Skeletal muscle satellite cell (primary cell): ENCODE data around the gene REXO1.

ENCODE experiments used
- H3K27me3 ChIP-seq: 2 replicates; pipeline ENCODE4 v1.7.0; 2013; ENCODE audit warnings: low read length; ENCODE audit not compliant: control insufficient read depth, insufficient read depth
- H3K36me3 ChIP-seq: 2 replicates; pipeline ENCODE4 v1.7.0; 2013; ENCODE audit warnings: mild to moderate bottlenecking, control low read depth, low read length; ENCODE audit not compliant: insufficient read depth
- H3K4me1 ChIP-seq: 2 replicates; pipeline ENCODE4 v1.7.0; 2013; ENCODE audit warnings: low read length; ENCODE audit not compliant: control insufficient read depth, insufficient read depth
- H3K4me2 ChIP-seq: 2 replicates; pipeline ENCODE4 v1.7.0; 2013; ENCODE audit warnings: mild to moderate bottlenecking, low read length
- H3K4me3 ChIP-seq: 2 replicates; pipeline ENCODE4 v1.7.0; 2013; ENCODE audit warnings: low read length
- H3K9ac ChIP-seq: 2 replicates; pipeline ENCODE4 v1.7.0; 2013; ENCODE audit warnings: mild to moderate bottlenecking, low read depth, low read length, moderate library complexity
- H3K9me3 ChIP-seq: replicated peaks from 2 replicates; pipeline ENCODE4 v1.7.0; 2013; ENCODE audit warnings: mild to moderate bottlenecking, control low read depth, low read length

REXO1 gene

GRCh38 chr19:1863638-1864479, 15.6 kb upstream of the REXO1 start:
- Histone ChIP-seq H3K4me2 (peak overlapping the region; percentile 93), H3K36me3 (no peaks in the 10 kb centered on the region), H3K9ac (peak overlapping the region; percentile 92), H3K9me3 (no peaks in the 10 kb centered on the region), H3K27me3 (no peaks in the 10 kb centered on the region), H3K4me1 (peaks cover 32% of the 10 kb centered on the region), H3K4me3 (peak overlapping the region; percentile 99)

DNA sequence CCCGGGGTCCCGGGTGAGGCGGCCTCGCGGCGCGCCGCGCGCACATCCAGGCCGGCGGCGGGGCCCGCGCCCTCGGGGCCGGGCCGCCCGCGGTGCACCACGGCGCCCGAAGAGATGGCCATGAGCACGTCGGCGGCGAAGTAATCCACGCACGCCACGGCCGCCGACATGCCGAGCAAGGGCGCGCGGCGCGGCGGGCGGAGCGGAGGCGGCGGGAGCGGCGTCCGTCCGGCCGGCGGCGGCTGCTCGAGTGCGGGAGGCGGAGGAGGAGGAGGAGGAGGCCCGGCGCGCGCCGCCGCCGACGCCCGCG, 15.0 kb upstream of the REXO1 start, which contains the start of gene KLF16:
Gene KLF16 (minus strand): TSS at position 252 of the 310 bp plus-strand sequence. CDS start 82 bp downstream, at position 170.
- Histone ChIP-seq H3K36me3 (no peaks in the 10 kb centered on the region), H3K27me3 (no peaks in the 10 kb centered on the region), H3K4me3 (peak within 1 kb of the TSS; percentile 99), H3K4me2 (peak within 1 kb of the TSS; percentile 94), H3K4me1 (peaks cover 33% of the 10 kb centered on the region), H3K9ac (peak within 1 kb of the TSS; percentile 92), H3K9me3 (no peaks in the 10 kb centered on the region)

DNA sequence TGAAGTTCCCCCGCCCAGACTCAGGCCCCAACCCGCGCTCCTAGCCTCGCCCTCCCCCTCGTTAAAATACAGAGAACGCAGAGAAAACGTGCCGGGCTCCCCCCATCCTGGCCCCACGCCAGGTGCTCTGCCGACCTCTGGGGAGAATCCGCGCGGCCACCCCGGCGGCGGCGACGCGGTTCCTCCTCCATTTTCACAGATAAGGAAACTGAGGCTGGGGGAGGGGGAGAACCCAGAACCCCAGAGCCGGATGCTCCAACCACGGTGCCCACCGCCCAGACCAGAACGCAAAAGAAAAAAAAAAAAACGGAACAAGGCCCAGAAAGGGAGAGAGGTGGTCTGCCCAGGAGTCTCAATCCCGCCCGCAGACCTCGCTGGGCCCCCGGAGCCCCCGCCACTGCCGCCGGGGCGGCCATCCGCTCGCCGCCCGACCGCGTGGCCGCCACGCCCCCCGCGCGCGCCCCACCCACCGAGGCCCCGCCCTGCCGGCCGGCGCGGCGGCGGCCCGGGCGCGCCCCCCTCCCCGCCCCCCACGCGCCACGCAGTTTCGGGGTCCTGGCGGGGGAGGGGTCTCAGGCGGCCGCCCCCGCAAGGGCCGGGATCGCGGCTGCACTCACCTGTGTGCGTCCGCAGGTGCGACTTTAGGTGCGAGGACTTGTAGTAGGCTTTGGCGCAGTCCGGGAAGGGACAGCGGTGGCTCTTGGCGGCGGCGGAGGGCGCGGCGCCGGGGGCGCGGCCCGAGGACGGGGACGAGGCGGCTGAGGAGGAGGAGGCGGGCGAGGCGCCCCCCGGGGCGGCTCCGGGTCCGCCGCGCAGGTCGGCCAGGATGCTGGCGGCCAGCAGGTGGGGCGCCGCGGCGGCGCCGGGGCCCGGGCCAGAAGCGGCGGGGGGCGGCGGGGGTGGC, 14.4 kb upstream of the REXO1 start:
- H3K4me1 ChIP-seq, result peaks cover 39% of the 10 kb centered on the region
- no peaks in the 10 kb centered on the region for H3K27me3 ChIP-seq
- H3K9ac ChIP-seq, result peak overlapping the region; percentile 88
- H3K4me2 ChIP-seq, result peak overlapping the region; percentile 94
- no peaks in the 10 kb centered on the region for H3K9me3 ChIP-seq
- peak overlapping the region; percentile 99 for H3K4me3 ChIP-seq
- no peaks in the 10 kb centered on the region for H3K36me3 ChIP-seq

GRCh38 chr19:1862068-1862423, 13.8 kb upstream of the REXO1 start:
- Histone ChIP-seq H3K4me1 (peaks cover 45% of the 10 kb centered on the region), H3K27me3 (no peaks in the 10 kb centered on the region), H3K4me3 (peak overlapping the region; percentile 99), H3K4me2 (peak overlapping the region; percentile 94), H3K9me3 (no peaks in the 10 kb centered on the region), H3K36me3 (no peaks in the 10 kb centered on the region), H3K9ac (peak overlapping the region; percentile 88)

- Histone ChIP-seq H3K36me3 (no peaks in the 10 kb centered on the region), H3K4me3 (peak overlapping the region; percentile 99), H3K4me2 (peak overlapping the region; percentile 94), H3K27me3 (no peaks in the 10 kb centered on the region), H3K9me3 (no peaks in the 10 kb centered on the region), H3K9ac (peak overlapping the region; percentile 88), H3K4me1 (peaks cover 49% of the 10 kb centered on the region)
Measured at GRCh38 chr19:1861599-1862031, 13.3 kb upstream of the REXO1 start.

DNA sequence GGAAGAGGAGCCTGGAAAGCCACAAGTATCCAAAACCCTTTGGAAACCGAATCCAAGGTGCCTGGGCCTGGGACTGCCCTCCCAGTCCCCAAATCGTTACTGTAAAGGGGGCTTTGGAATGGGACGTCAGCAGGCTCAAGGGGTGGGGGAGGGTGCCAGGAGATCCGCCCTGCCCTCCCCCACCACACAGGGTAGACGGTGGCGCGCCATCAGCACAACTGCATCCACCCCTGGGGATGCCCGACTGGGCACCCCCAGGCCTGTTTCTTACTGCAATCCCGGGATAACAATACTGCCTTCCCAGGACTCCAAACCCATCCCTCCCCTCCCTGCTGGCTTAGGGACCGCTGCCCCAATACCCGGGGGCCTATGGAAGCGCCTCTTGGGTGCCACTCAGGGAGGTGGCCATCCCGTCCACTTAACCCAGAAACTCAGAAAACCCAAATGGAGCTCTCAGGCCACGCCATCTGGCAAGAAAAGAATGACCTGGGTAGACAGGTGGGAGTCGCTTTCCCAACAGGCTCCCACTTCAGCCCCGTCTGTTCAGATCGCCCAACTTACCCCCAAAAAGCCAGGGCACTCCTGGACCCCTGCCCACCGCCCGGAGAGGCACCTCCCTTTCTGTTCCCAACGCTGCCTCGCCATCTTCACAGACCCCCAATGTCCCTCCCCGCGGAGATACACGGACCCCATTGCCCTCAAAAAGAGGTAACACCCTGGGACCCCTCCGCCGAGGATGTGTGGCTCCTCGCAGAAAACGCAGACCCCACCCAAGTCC, 12.7 kb upstream of the REXO1 start:
- Histone ChIP-seq H3K36me3 (no peaks in the 10 kb centered on the region), H3K4me3 (peak overlapping the region; percentile 99), H3K4me1 (peaks cover 55% of the 10 kb centered on the region), H3K9ac (peak overlapping the region; percentile 88), H3K27me3 (no peaks in the 10 kb centered on the region), H3K4me2 (peak overlapping the region; percentile 94), H3K9me3 (no peaks in the 10 kb centered on the region)

- Histone ChIP-seq H3K9ac (peak overlapping the region; percentile 88), H3K4me3 (peak overlapping the region; percentile 99), H3K36me3 (no peaks in the 10 kb centered on the region)
Measured at GRCh38 chr19:1860042-1860775, 11.9 kb upstream of the REXO1 start.

DNA sequence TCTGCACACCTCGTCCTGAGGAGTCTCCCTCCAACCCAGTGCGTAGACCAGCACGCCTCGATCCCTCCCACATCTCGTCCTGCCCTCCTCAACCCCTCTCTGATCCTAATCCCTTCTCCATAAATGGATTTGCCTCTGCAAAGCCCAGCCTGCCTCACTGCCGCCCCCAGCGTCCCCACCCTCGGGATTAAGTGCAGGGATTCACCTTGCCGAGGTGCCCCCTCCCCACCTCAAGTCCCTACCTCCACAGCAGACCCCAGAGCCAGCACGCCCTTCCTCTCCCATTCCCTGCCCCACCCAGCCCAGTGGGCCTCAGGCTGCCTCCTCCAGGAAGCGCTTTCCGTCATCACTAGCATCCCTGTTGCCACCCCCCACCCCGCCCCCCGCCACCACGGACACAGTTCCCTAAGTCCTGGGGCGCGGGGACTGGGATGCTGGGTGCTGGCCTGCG, 11.1 kb upstream of the REXO1 start:
- H3K9me3 ChIP-seq, result no peaks in the 10 kb centered on the region
- no peak overlapping the region for H3K4me3 ChIP-seq
- H3K27me3 ChIP-seq, result no peaks in the 10 kb centered on the region
- peaks cover 66% of the 10 kb centered on the region for H3K4me1 ChIP-seq
- H3K9ac ChIP-seq, result no peak overlapping the region
- H3K36me3 ChIP-seq, result no peaks in the 10 kb centered on the region
- H3K4me2 ChIP-seq, result peak overlapping the region; percentile 94

More at GRCh38 chr19:1860042-1860775, 11.9 kb upstream of the REXO1 start:
- Histone ChIP-seq H3K4me2 (peak overlapping the region; percentile 94), H3K27me3 (no peaks in the 10 kb centered on the region), H3K4me1 (peaks cover 62% of the 10 kb centered on the region), H3K9me3 (no peaks in the 10 kb centered on the region)

- H3K9ac ChIP-seq, result no peak overlapping the region
- peak overlapping the region; percentile 97 for H3K4me2 ChIP-seq
- peaks cover 68% of the 10 kb centered on the region for H3K4me1 ChIP-seq
- H3K27me3 ChIP-seq, result no peaks in the 10 kb centered on the region
- no peaks in the 10 kb centered on the region for H3K9me3 ChIP-seq
- no peaks in the 10 kb centered on the region for H3K36me3 ChIP-seq
- no peak overlapping the region for H3K4me3 ChIP-seq
Measured at GRCh38 chr19:1858412-1859081, 10.3 kb upstream of the REXO1 start.

- peaks cover 70% of the 10 kb centered on the region for H3K4me1 ChIP-seq
Measured at GRCh38 chr19:1857648-1858326, 9.5 kb upstream of the REXO1 start.

More at GRCh38 chr19:1857648-1858326, 9.5 kb upstream of the REXO1 start:
- H3K9ac ChIP-seq, result peak overlapping the region; percentile 86
- no peaks in the 10 kb centered on the region for H3K36me3 ChIP-seq
- peak overlapping the region; percentile 97 for H3K4me2 ChIP-seq
- peak overlapping the region; percentile 72 for H3K4me3 ChIP-seq
- H3K9me3 ChIP-seq, result no peaks in the 10 kb centered on the region
- H3K27me3 ChIP-seq, result no peaks in the 10 kb centered on the region
